Activated naive CD8-positive, alpha-beta T cell treated with anti-CD3 and anti-CD28 coated beads, Interleukin-2, amount 50 U/mL, for 24 hours (primary cell): Measurements from ENCODE around the gene TAAR9.
A peak's percentile ranks its signal among the peaks of the same experiment; 100 is the strongest.

Experiments used
- ATAC-seq: fragments of 150-1000 bp; cut with Tn5 transposase; one replicate; pipeline ENCODE4 v1.10.0; 2021
- DNase-seq: peaks from one replicate; pipeline ENCODE4 v3.0.0; 2021
- H3K27ac Mint-ChIP-seq: one replicate; pipeline ENCODE4 v1.8.0; 2021; ENCODE audit warnings: mild to moderate bottlenecking, mixed read lengths
- H3K27me3 Mint-ChIP-seq: one replicate; pipeline ENCODE4 v1.8.0; 2021; ENCODE audit warnings: mixed read lengths
- H3K36me3 Mint-ChIP-seq: one replicate; pipeline ENCODE4 v1.8.0; 2021; ENCODE audit warnings: low read depth, mixed read lengths
- H3K4me1 Mint-ChIP-seq: one replicate; pipeline ENCODE4 v1.8.0; 2021; ENCODE audit warnings: mixed read lengths
- H3K4me3 Mint-ChIP-seq: one replicate; pipeline ENCODE4 v1.8.0; 2021; ENCODE audit warnings: mild to moderate bottlenecking, moderate library complexity, mixed read lengths
- H3K9me3 Mint-ChIP-seq: one replicate; pipeline ENCODE4 v1.8.0; 2021; ENCODE audit warnings: mixed read lengths

Gene TAAR9

GRCh38 chr6:132506869-132507808 is 30.9 kb upstream of the TAAR9 start:
- no peak overlapping the region for H3K4me3 Mint-ChIP-seq
- DNase-seq: no peak
- H3K4me1 Mint-ChIP-seq: peaks cover 43% of the 10 kb centered on the region
- no peaks in the 10 kb centered on the region for H3K27me3 Mint-ChIP-seq
- peak overlapping the region; percentile 38 for H3K27ac Mint-ChIP-seq
- ATAC-seq: no peak
- peaks cover 11% of the 10 kb centered on the region for H3K36me3 Mint-ChIP-seq
- no peaks in the 10 kb centered on the region for H3K9me3 Mint-ChIP-seq

GRCh38 chr6:132511210-132511830 is 26.8 kb upstream of the TAAR9 start:
- Mint-ChIP-seq H3K27ac (no peak overlapping the region), H3K4me3 (peak overlapping the region; percentile 89), H3K27me3 (no peaks in the 10 kb centered on the region), H3K4me1 (peaks cover 35% of the 10 kb centered on the region), H3K36me3 (peaks cover 7% of the 10 kb centered on the region), H3K9me3 (no peaks in the 10 kb centered on the region)
- DNase-seq: no peak
- ATAC-seq: no peak

- Mint-ChIP-seq H3K4me3 (peak overlapping the region; percentile 89), H3K4me1 (peaks cover 30% of the 10 kb centered on the region), H3K27me3 (no peaks in the 10 kb centered on the region), H3K36me3 (peaks cover 7% of the 10 kb centered on the region), H3K27ac (peak overlapping the region; percentile 63), H3K9me3 (no peaks in the 10 kb centered on the region)
- ATAC-seq: no peak
- no peak for DNase-seq
Measured at GRCh38 chr6:132511831-132512220, 26.3 kb upstream of the TAAR9 start.

GRCh38 chr6:132512342-132512637 is 25.8 kb upstream of the TAAR9 start:
- DNase-seq (no peak), ATAC-seq (no peak)
- H3K27me3 Mint-ChIP-seq: no peaks in the 10 kb centered on the region
- peaks cover 28% of the 10 kb centered on the region for H3K4me1 Mint-ChIP-seq
- H3K4me3 Mint-ChIP-seq: peak overlapping the region; percentile 89
- H3K36me3 Mint-ChIP-seq: peaks cover 7% of the 10 kb centered on the region
- no peaks in the 10 kb centered on the region for H3K9me3 Mint-ChIP-seq
- peak overlapping the region; percentile 63 for H3K27ac Mint-ChIP-seq

- Mint-ChIP-seq H3K27ac (peak within 1 kb of the TSS; percentile 87), H3K4me1 (peaks cover 28% of the 10 kb centered on the region)
- ATAC-seq: peak; percentile 95
Measured at GRCh38 chr6:132512638-132513632, 25.1 kb upstream of the TAAR9 start, which contains the start of gene STX7. Gene STX7, minus strand, starts transcription at chr6:132513116. Its CDS starts 9,586 bp downstream, at chr6:132503530.

GRCh38 chr6:132513831-132514545 is 24.1 kb upstream of the TAAR9 start:
- H3K27ac Mint-ChIP-seq: no peak overlapping the region
- peaks cover 1% of the 10 kb centered on the region for H3K27me3 Mint-ChIP-seq
- no peak for DNase-seq
- peak overlapping the region; percentile 93 for H3K4me3 Mint-ChIP-seq
- no peak for ATAC-seq
- H3K9me3 Mint-ChIP-seq: no peaks in the 10 kb centered on the region
- peaks cover 25% of the 10 kb centered on the region for H3K4me1 Mint-ChIP-seq
- no peaks in the 10 kb centered on the region for H3K36me3 Mint-ChIP-seq

More at GRCh38 chr6:132512638-132513632, 25.1 kb upstream of the TAAR9 start, which contains the start of gene STX7:
- no peaks in the 10 kb centered on the region for H3K9me3 Mint-ChIP-seq
- H3K36me3 Mint-ChIP-seq: peaks cover under 1% of the 10 kb centered on the region
- H3K4me3 Mint-ChIP-seq: peak within 1 kb of the TSS; percentile 93
- no peaks in the 10 kb centered on the region for H3K27me3 Mint-ChIP-seq
- peak; percentile 86 for DNase-seq

- ATAC-seq: no peak
- Mint-ChIP-seq H3K36me3 (no peaks in the 10 kb centered on the region), H3K27ac (no peak overlapping the region), H3K27me3 (peaks cover 5% of the 10 kb centered on the region), H3K9me3 (no peaks in the 10 kb centered on the region), H3K4me1 (peaks cover 25% of the 10 kb centered on the region), H3K4me3 (no peak overlapping the region)
- DNase-seq: no peak
Measured at GRCh38 chr6:132515386-132515785, 22.7 kb upstream of the TAAR9 start.

- ATAC-seq (no peak), DNase-seq (no peak)
- H3K4me3 Mint-ChIP-seq: no peak overlapping the region
- no peaks in the 10 kb centered on the region for H3K4me1 Mint-ChIP-seq
- H3K27ac Mint-ChIP-seq: no peak overlapping the region
- no peaks in the 10 kb centered on the region for H3K9me3 Mint-ChIP-seq
- peaks cover 21% of the 10 kb centered on the region for H3K27me3 Mint-ChIP-seq
- no peaks in the 10 kb centered on the region for H3K36me3 Mint-ChIP-seq
Measured at GRCh38 chr6:132520953-132521352, 17.1 kb upstream of the TAAR9 start.

GRCh38 chr6:132524646-132525045 is 13.4 kb upstream of the TAAR9 start:
- no peaks in the 10 kb centered on the region for H3K4me1 Mint-ChIP-seq
- no peak for ATAC-seq
- H3K27me3 Mint-ChIP-seq: peaks cover 29% of the 10 kb centered on the region
- no peak for DNase-seq
- H3K27ac Mint-ChIP-seq: no peak overlapping the region
- no peak overlapping the region for H3K4me3 Mint-ChIP-seq
- no peaks in the 10 kb centered on the region for H3K36me3 Mint-ChIP-seq
- no peaks in the 10 kb centered on the region for H3K9me3 Mint-ChIP-seq

- Mint-ChIP-seq H3K27ac (no peak overlapping the region), H3K27me3 (peaks cover 25% of the 10 kb centered on the region), H3K9me3 (no peaks in the 10 kb centered on the region), H3K4me3 (no peak overlapping the region), H3K4me1 (peaks cover 2% of the 10 kb centered on the region), H3K36me3 (no peaks in the 10 kb centered on the region)
- no peak for DNase-seq
- ATAC-seq: no peak
Measured at GRCh38 chr6:132525866-132526265, 12.2 kb upstream of the TAAR9 start.

- Mint-ChIP-seq H3K4me3 (no peak overlapping the region), H3K9me3 (no peaks in the 10 kb centered on the region), H3K4me1 (peaks cover 2% of the 10 kb centered on the region), H3K36me3 (no peaks in the 10 kb centered on the region), H3K27ac (no peak overlapping the region), H3K27me3 (peaks cover 25% of the 10 kb centered on the region)
- no peak for ATAC-seq
- DNase-seq: no peak
Measured at GRCh38 chr6:132526461-132526860, 11.6 kb upstream of the TAAR9 start.

- Mint-ChIP-seq H3K27me3 (peaks cover 23% of the 10 kb centered on the region), H3K27ac (no peak overlapping the region), H3K9me3 (no peaks in the 10 kb centered on the region), H3K36me3 (no peaks in the 10 kb centered on the region), H3K4me3 (no peak overlapping the region), H3K4me1 (peaks cover 2% of the 10 kb centered on the region)
- ATAC-seq: no peak
- no peak for DNase-seq
Measured at GRCh38 chr6:132527791-132528190, 10.3 kb upstream of the TAAR9 start.

- DNase-seq (peak; percentile 75), ATAC-seq (peak; percentile 68)
- peaks cover 11% of the 10 kb centered on the region for H3K27me3 Mint-ChIP-seq
- peak overlapping the region; percentile 44 for H3K4me3 Mint-ChIP-seq
- H3K9me3 Mint-ChIP-seq: no peaks in the 10 kb centered on the region
- H3K27ac Mint-ChIP-seq: no peak overlapping the region
- H3K36me3 Mint-ChIP-seq: no peaks in the 10 kb centered on the region
- peaks cover 2% of the 10 kb centered on the region for H3K4me1 Mint-ChIP-seq
Measured at GRCh38 chr6:132530293-132530974, 7.6 kb upstream of the TAAR9 start.
